T-cell (primary cell): ENCODE results near the gene LMBRD1. TPM values are rescaled to one million over a fixed set of nuclear protein-coding genes. Genes with fewer than 3 reads are reported as not detected.
"Not testable (repeated sequence)": the region's sequence is repeated elsewhere in the genome, so short reads cannot be mapped to it uniquely, and the experiment has no call there.

Source experiments
- ATAC-seq, 4 experiments: fragments of 200-7000 bp in 3 of 4; fragments of 150-1000 bp in 1 of 4; cut with Tn5 transposase; replicated peaks in 1 of 4; 1 replicate in 3 of 4; 2 replicates in 1 of 4; pipeline ENCODE4 v1.10.0; 2021; ENCODE audit warnings: moderate library complexity in 3 of 4, mild to moderate bottlenecking in 2 of 4, moderate number of reproducible peaks in 1 of 4
- CTCF ChIA-PET, 2 donors: fragments of 300-600 bp; sonication (Branson Sonifier 250); formaldehyde crosslinking; loops; one replicate each; lab custom pipeline; 2022; ENCODE audit warnings: antibody characterized with exemption in 2 of 2; lab: Charles Lee
- POLR2A ChIA-PET, 2 donors: fragments of 300-600 bp; sonication (Branson Sonifier 250); formaldehyde crosslinking; loops; one replicate each; lab custom pipeline; 2022; ENCODE audit warnings: antibody characterized with exemption in 2 of 2; lab: Charles Lee
- DNase-seq, 35 experiments: peaks; one replicate each; pipeline versions ENCODE4 v3.0.0 to v3.0.0-alpha.2; 2013 to 2023
- H3K27ac ChIP-seq: one replicate; pipeline ENCODE4 v1.5.1; 2013; ENCODE audit warnings: low read length
- H3K27me3 ChIP-seq, 2 experiments: replicated peaks in 1 of 2; 1 replicate in 1 of 2; 2 replicates in 1 of 2; pipeline versions ENCODE4 v1.6.1 to v1.7.0; 2013; ENCODE audit warnings: low read length in 1 of 2, mixed read lengths in 1 of 2; ENCODE audit not compliant: control insufficient read depth in 2 of 2, insufficient read depth in 2 of 2; ENCODE audit errors: extremely low read depth in 1 of 2
- H3K36me3 ChIP-seq, 2 donors: 1 replicate in 1 of 2; 2 replicates in 1 of 2; pipeline versions ENCODE4 v1.6.1 to v1.7.0; 2013; ENCODE audit warnings: low read length in 1 of 2; ENCODE audit not compliant: control insufficient read depth in 2 of 2, insufficient read depth in 1 of 2; ENCODE audit errors: extremely low read depth in 1 of 2
- H3K4me1 ChIP-seq, 2 experiments: 1 replicate in 1 of 2; 2 replicates in 1 of 2; pipeline versions ENCODE4 v1.6.1 to v1.7.0; 2013; ENCODE audit warnings: low read length in 2 of 2, mixed read lengths in 1 of 2; ENCODE audit not compliant: insufficient read depth in 2 of 2, control insufficient read depth in 1 of 2; ENCODE audit errors: extremely low read depth in 1 of 2
- H3K4me3 ChIP-seq, 2 donors: 1 replicate in 1 of 2; 2 replicates in 1 of 2; pipeline versions ENCODE4 v1.5.1 to v1.7.0; 2013; ENCODE audit warnings: mild to moderate bottlenecking in 2 of 2, low read length in 1 of 2, moderate library complexity in 1 of 2; ENCODE audit not compliant: control insufficient read depth in 1 of 2; ENCODE audit errors: extremely low read depth in 1 of 2
- H3K9me3 ChIP-seq: 2 replicates; pipeline ENCODE4 v1.7.0; 2013
- H3K27ac Mint-ChIP-seq, 2 donors: one replicate each; pipeline ENCODE4 v1.8.0; 2020 to 2021; ENCODE audit warnings: mild to moderate bottlenecking in 2 of 2, mixed read lengths in 2 of 2
- H3K27me3 Mint-ChIP-seq, 2 donors: one replicate each; pipeline ENCODE4 v1.8.0; 2021 to 2022; ENCODE audit warnings: mixed read lengths in 2 of 2
- H3K36me3 Mint-ChIP-seq: one replicate; pipeline ENCODE4 v1.8.0; 2021; ENCODE audit warnings: mixed read lengths
- H3K4me1 Mint-ChIP-seq, 3 donors: one replicate each; pipeline ENCODE4 v1.8.0; 2020 to 2022; ENCODE audit warnings: mixed read lengths in 3 of 3, mild to moderate bottlenecking in 1 of 3
- H3K4me3 Mint-ChIP-seq, 3 donors: one replicate each; pipeline ENCODE4 v1.8.0; 2020 to 2022; ENCODE audit warnings: mild to moderate bottlenecking in 3 of 3, mixed read lengths in 3 of 3, moderate library complexity in 3 of 3
- H3K9me3 Mint-ChIP-seq, 3 donors: one replicate each; pipeline ENCODE4 v1.8.0; 2020 to 2022; ENCODE audit warnings: mixed read lengths in 3 of 3
- whole genome bisulfite sequencing: methylation state at CpG from one replicate; pipeline ENCODE4 v1.1.5; 2013; ENCODE audit warnings: missing lambda C conversion rate; ENCODE audit not compliant: insufficient coverage; 5-methylcytosine and 5-hydroxymethylcytosine counted together
- total RNA-seq, 35 experiments: library from RNA in 6 of 35; stranded (reverse) in 6 of 35; fragments of 120-200 nt in 1 of 35; gene quantifications; one replicate each; pipeline versions ENCODE4 v1.2.1 to v1.2.4 and lab custom pipeline; 2013 to 2026

LMBRD1 gene
- total RNA-seq, 5 donors from 2014 or later (not counting 1 experiment from before 2014, with no cell fraction given), result 37.1 to 41.5 (median 37.7) TPM

DNA sequence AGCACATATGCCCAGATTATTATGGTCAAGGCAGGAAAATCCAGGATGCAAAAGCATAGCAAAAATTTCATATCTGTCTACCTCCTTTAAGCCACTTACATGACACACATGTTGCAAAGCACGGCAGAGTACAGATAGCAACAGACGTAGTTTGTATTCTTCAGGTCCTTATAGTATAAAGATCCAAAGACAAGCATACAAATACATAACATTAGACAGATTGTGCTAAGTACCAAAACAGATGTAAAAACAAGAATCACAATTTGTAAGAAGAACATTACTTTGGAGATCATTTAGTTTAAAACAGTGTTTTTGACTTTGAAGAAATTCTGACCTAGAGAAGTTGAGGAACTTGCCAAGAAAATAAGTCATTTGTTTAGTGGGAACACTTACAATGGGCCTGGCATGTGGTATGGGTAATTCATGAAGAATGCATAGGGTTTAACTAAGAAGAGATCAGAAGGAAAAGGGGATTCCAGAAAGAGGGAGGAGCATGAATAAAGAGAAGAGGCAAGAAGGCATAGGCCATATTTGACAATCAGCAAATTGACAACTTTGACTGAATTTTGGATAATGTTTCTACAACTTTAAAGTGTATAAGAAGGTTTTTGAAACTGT, 30.6 kb upstream of the LMBRD1 start:
- H3K9me3 Mint-ChIP-seq, result no peaks in the 10 kb centered on the region
- no CpG with 5 or more reads among the region's 2 CpGs for WGBS
- H3K27ac Mint-ChIP-seq, result no peak overlapping the region
- DNase-seq (no peak), ATAC-seq (no peak)
- no peaks in the 10 kb centered on the region for H3K4me1 Mint-ChIP-seq
- H3K36me3 Mint-ChIP-seq, result no peaks in the 10 kb centered on the region
- Histone ChIP-seq H3K36me3 (no peaks in the 10 kb centered on the region), H3K4me1 (no peaks in the 10 kb centered on the region), H3K27me3 (no peaks in the 10 kb centered on the region), H3K4me3 (no peak overlapping the region), H3K27ac (no peak overlapping the region), H3K9me3 (no peaks in the 10 kb centered on the region)
- CTCF ChIA-PET, result no interaction called here
- H3K27me3 Mint-ChIP-seq, result peaks cover 0 to 4% of the 10 kb centered on the region in 2 donors
- POLR2A ChIA-PET, result no interaction called here
- H3K4me3 Mint-ChIP-seq, result no peak overlapping the region

DNA sequence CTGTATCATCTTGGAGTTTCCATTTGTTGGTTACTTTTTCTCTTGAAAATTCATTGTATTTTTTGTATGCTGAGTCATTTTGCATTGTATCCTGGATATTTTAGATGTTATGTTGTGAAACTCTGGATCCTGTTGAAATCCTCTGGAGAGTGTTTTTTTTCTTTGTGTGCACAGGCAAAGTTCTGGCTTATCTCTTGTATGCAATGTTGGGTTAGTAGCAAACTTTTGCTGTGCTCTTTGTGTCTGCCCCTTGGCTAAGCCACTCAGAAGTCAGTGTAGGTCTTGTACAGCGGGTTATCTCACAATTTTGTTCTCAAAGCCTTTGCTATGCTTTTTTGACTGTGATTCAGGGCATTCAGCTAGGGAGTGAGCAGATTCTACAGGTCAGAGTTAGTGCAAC, 29.1 kb upstream of the LMBRD1 start:
- H3K4me1 ChIP-seq, result no peaks in the 10 kb centered on the region
- H3K4me3 Mint-ChIP-seq, result no peak overlapping the region
- ChIA-PET CTCF (no interaction called here), POLR2A (no interaction called here)
- ATAC-seq (no peak), DNase-seq (no peak)
- no peaks in the 10 kb centered on the region for H3K4me1 Mint-ChIP-seq
- H3K36me3 ChIP-seq, result no peaks in the 10 kb centered on the region
- no peaks in the 10 kb centered on the region for H3K27me3 ChIP-seq
- H3K36me3 Mint-ChIP-seq, result no peaks in the 10 kb centered on the region
- H3K27me3 Mint-ChIP-seq, result no peaks in the 10 kb centered on the region
- H3K27ac ChIP-seq, result no peak overlapping the region
- no peaks in the 10 kb centered on the region for H3K9me3 ChIP-seq
- H3K9me3 Mint-ChIP-seq, result no peaks in the 10 kb centered on the region
- no peak overlapping the region for H3K4me3 ChIP-seq
- WGBS, result 80% methylated on average over 1 of the region's 1 CpG
- no peak overlapping the region for H3K27ac Mint-ChIP-seq

DNA sequence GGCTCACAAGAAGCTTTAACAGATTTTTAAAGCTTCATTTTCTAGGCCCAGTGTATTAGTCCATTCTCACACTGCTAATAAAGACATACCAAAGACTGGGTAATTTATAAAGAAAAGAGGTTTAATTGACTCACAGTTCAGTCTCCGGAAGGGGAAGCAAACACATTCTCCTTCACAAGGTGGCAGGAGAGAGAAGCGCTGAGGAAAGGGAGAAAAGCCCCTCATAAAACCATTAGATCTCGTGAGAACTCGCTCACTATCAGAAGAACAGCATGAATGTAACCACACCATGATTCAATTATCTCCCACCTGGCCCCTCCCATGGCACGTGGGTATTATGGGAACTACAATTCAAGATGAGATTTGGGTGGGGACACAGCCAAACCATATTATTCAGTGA, 27.5 kb upstream of the LMBRD1 start:
- no CpG with 5 or more reads among the region's 5 CpGs for WGBS
- CTCF ChIA-PET, result not testable (repeated sequence)

DNA sequence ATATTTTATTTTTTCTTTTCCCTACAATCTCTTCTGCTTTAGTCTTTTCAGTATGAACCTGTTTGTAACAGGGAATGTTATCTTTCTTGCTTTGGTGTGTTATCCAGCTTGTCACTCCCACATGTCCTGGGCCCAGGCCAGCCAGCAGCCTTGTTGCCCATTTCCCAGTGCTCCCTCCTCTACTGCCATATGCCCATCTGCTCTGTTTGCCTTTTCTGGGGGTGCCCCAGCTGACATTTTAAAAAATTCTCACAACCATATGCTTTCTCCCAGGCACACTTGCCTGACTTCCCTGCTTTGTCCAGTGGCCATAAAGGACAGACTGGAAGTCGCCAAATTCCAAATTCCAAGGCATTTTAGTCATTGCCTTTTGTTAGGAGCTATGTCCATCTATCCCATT, 23.6 kb upstream of the LMBRD1 start:
- H3K4me3 Mint-ChIP-seq, result no peak overlapping the region
- no peak overlapping the region for H3K27ac Mint-ChIP-seq
- H3K4me1 ChIP-seq, result peaks cover 10 to 14% of the 10 kb centered on the region in 2 experiments
- H3K27me3 Mint-ChIP-seq, result no peaks in the 10 kb centered on the region
- no peak for ATAC-seq
- no peaks in the 10 kb centered on the region for H3K36me3 Mint-ChIP-seq
- H3K36me3 ChIP-seq, result no peaks in the 10 kb centered on the region
- H3K4me3 ChIP-seq, result no peak overlapping the region
- H3K4me1 Mint-ChIP-seq, result peaks cover 17 to 18% (median 17%) of the 10 kb centered on the region in 3 donors
- no peak for DNase-seq
- ChIA-PET CTCF (interaction anchor here in 1 of 2 donors (0.6 kb wide), 1 partner anchor 43 kb away, joined by 3 read pairs; no protein-coding TSS in a partner anchor), POLR2A (no interaction called here)
- no peaks in the 10 kb centered on the region for H3K27me3 ChIP-seq
- no peak overlapping the region for H3K27ac ChIP-seq
- H3K9me3 ChIP-seq, result no peaks in the 10 kb centered on the region
- no peaks in the 10 kb centered on the region for H3K9me3 Mint-ChIP-seq
- WGBS, result 100% methylated on average over 1 of the region's 1 CpG

More for the DNA sequence above, 27.5 kb upstream of the LMBRD1 start:
- H3K27ac Mint-ChIP-seq, H3K4me3 ChIP-seq, DNase-seq, H3K4me1 Mint-ChIP-seq, H3K36me3 ChIP-seq, H3K9me3 ChIP-seq, H3K27me3 Mint-ChIP-seq, H3K36me3 Mint-ChIP-seq, H3K9me3 Mint-ChIP-seq, POLR2A ChIA-PET, H3K27ac ChIP-seq, H3K4me1 ChIP-seq, ATAC-seq, H3K4me3 Mint-ChIP-seq, H3K27me3 ChIP-seq: not testable (repeated sequence)

DNA sequence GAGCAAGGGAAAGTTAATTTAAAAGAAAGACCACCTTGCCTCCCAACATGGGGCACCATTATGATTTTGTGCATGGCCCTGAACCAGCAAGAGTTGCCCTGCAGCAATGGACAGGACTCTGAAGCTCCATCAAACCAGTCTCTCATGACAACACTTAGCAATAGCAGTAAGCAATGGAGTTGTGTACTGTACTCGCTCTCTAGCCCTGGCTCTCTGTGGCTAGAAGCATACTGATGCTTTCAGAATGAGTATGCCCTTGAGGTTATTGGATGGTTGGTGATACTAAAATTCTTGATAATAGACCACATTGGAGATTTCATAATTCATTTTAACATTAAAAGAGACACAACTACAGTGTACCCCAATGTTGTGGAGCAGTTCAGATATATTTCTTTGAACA, 23.2 kb upstream of the LMBRD1 start:
- ChIA-PET CTCF (interaction anchor here (0.6 to 1.5 kb wide), 2 partner anchors 23 to 42 kb away, joined by 3 to 4 read pairs; partner anchors contain the start of gene LMBRD1 (in 1 of the 2)), POLR2A (no interaction called here)
- Histone ChIP-seq H3K27me3 (no peaks in the 10 kb centered on the region), H3K27ac (no peak overlapping the region), H3K9me3 (no peaks in the 10 kb centered on the region), H3K4me3 (no peak overlapping the region), H3K4me1 (peaks cover 10 to 18% of the 10 kb centered on the region in 2 experiments), H3K36me3 (no peaks in the 10 kb centered on the region)
- Mint-ChIP-seq H3K4me1 (peaks cover 21 to 22% (median 21%) of the 10 kb centered on the region in 3 donors), H3K9me3 (no peaks in the 10 kb centered on the region), H3K27me3 (no peaks in the 10 kb centered on the region), H3K4me3 (no peak overlapping the region), H3K36me3 (no peaks in the 10 kb centered on the region), H3K27ac (no peak overlapping the region)
- DNase-seq (no peak), ATAC-seq (no peak)
- no CpG with 5 or more reads among the region's 1 CpG for WGBS

DNA sequence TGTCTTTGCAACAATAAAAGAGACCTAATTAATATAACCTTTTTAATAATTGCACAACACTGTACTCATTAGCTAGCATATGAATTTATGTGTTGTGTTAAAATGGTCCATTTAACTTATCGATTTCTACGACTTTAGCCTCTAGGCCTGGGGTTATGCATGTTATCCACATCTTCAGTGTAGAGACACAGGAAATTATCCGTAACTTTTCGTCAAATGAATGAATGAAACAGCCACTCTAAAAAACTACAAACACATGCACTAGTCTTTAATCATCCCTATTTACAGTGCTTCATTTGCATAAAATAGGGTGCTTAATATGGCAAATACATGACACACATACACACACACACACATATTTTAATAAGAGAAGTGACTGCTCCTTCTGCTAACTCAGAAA, 22.3 kb upstream of the LMBRD1 start:
- Mint-ChIP-seq H3K4me1 (peaks cover 25 to 30% (median 29%) of the 10 kb centered on the region in 3 donors), H3K9me3 (no peaks in the 10 kb centered on the region), H3K27ac (no peak overlapping the region), H3K4me3 (no peak overlapping the region), H3K27me3 (no peaks in the 10 kb centered on the region), H3K36me3 (no peaks in the 10 kb centered on the region)
- no peak overlapping the region for H3K4me3 ChIP-seq
- CTCF ChIA-PET, result interaction anchor here (0.7 to 1.5 kb wide), 3 partner anchors 22 to 151 kb away, joined by 4 to 6 read pairs (median 4); partner anchors contain the start of gene LMBRD1 (in 1 of the 2)
- POLR2A ChIA-PET, result interaction anchor here in 1 of 2 donors (0.6 kb wide), 2 partner anchors 69 to 661 kb away, joined by 3 read pairs; no protein-coding TSS in a partner anchor
- ATAC-seq, result no peak
- DNase-seq, result no peak
- H3K4me1 ChIP-seq, result peaks cover 12 to 26% of the 10 kb centered on the region in 2 experiments
- H3K36me3 ChIP-seq, result no peaks in the 10 kb centered on the region
- no peaks in the 10 kb centered on the region for H3K27me3 ChIP-seq
- WGBS, result no CpG with 5 or more reads among the region's 4 CpGs
- no peak overlapping the region for H3K27ac ChIP-seq
- no peaks in the 10 kb centered on the region for H3K9me3 ChIP-seq
